ENCODE results near the gene MIP.

DNA sequence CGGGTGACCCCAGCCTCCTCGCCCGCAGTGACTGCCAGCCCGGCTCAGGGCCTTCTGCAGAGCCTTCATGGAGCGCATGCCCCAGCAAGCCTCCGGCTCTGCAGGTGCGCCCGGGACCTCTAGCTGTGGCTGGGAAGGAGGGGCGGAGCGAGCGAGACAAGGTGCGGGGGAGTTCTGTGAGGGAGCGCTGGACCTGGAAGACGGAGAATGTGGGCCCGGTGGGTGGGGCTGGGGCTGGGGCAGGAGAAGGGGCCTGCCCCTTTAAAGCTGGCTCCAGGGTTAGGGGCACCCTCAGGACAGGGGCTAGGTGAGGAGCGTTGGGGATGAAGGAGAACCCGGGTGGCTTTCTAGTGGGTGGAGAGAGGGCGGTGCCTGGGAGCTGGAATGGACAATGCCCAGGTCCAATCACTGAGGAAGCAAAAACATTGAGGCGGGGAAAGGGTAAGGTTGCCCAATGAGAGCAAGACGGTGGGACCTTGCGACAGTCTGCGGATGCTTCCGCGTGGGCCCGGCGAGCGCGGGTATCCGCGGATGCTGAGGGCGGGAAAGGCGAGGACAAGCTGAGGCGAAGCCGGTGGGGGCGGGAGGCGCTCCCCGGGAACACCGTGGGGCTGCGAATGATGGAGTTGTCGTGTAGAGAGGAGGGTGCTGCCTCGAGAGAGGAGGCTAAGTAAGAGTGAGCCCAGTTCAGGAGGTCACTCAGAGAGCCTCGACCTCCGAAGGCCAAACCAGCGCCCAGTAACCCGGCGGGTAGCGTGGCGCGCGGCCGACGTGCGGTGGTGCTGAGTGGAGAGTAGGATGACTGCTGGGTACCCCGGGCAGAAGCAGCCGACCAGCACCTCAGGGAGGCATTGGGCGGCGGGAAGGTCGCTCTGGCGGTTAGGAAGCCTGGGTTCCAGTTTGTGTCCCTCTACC is 33.8 kb upstream of the MIP start, which contains the start of gene GLS2:
- TF ChIP-seq, protein P1, sequence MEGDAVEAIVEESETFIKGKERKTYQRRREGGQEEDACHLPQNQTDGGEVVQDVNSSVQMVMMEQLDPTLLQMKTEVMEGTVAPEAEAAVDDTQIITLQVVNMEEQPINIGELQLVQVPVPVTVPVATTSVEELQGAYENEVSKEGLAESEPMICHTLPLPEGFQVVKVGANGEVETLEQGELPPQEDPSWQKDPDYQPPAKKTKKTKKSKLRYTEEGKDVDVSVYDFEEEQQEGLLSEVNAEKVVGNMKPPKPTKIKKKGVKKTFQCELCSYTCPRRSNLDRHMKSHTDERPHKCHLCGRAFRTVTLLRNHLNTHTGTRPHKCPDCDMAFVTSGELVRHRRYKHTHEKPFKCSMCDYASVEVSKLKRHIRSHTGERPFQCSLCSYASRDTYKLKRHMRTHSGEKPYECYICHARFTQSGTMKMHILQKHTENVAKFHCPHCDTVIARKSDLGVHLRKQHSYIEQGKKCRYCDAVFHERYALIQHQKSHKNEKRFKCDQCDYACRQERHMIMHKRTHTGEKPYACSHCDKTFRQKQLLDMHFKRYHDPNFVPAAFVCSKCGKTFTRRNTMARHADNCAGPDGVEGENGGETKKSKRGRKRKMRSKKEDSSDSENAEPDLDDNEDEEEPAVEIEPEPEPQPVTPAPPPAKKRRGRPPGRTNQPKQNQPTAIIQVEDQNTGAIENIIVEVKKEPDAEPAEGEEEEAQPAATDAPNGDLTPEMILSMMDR (conservative IDR thresholded peaks at IDR 0.05; ENCODE audit: low read depth, low read length): no peak
- TF ChIP-seq EZH2 (IDR thresholded peaks at IDR 0.05; ENCODE audit: borderline replicate concordance, low read depth, low read length, poor library complexity, severe bottlenecking): no peak
